ENCODE data around the gene SCIN. TPM values are rescaled to one million over a fixed set of nuclear protein-coding genes. Genes with fewer than 3 reads are reported as not detected.

The SCIN gene
- polyA plus RNA-seq, 4 donors = 118 to 127 (median 123) TPM

DNA sequence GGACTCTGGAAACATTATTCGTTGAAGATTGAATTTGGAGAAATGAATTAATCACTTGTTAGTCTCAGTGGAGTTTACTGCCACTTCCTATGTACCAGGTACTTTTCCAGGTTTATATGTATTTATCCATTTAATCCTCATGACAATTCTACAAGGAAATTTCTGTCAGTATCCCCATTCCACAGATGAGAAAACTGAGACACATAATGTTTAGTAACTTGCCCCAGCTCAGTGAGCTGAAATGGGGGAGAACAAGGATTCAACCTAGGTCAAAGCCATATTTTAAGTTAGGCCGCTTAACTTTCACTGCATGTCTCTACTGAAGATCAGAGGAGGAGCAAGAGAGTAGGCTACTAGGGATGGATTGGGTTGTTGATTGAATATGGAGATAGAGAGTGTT is 4.6 kb upstream of the SCIN start:
- no peak for DNase-seq (ENCODE audit: low read depth in 4 of 4, low spot score in 2 of 4)

DNA sequence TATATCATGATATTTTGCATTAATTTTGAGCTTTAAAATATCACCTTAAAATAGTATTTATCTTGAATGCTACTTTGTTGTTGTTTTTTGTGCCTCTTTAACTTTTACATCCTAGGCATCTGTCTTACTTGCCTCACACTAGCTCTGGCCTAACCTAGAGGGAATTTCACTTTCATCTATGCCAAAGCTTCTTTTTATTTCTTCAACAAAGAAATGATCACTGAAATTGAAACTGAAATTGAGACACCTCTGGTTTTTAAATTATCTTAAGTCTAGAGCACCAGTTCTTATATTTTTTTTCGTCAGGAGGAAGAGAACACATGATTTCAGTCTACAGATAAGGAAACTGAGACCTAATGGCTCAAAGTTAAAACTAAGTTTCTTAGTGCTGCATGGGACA is 3.5 kb upstream of the SCIN start:
- no peak for DNase-seq (ENCODE audit: low read depth in 4 of 4, low spot score in 2 of 4)

DNA sequence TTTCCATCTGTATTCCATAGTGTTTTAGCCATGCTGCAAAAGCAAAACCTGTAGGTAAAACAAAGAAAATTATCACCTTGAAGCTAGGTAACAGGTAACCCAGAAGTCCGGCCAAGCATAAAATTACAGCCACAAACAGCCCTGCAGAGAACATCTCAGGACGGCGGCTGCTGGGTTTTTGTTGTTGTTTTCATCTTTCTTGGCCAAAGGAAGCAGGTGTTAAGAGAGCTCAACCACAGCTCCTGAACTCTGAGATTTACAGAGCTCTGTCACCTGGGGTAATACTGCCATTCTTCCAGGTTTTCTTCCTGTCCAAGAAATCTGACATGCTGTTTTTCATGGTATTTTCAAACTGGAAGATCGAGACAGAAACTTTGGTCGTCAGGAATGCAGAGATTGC is 847 bp upstream of the SCIN start:
- no peak for DNase-seq (ENCODE audit: low read depth in 4 of 4, low spot score in 2 of 4)

DNA sequence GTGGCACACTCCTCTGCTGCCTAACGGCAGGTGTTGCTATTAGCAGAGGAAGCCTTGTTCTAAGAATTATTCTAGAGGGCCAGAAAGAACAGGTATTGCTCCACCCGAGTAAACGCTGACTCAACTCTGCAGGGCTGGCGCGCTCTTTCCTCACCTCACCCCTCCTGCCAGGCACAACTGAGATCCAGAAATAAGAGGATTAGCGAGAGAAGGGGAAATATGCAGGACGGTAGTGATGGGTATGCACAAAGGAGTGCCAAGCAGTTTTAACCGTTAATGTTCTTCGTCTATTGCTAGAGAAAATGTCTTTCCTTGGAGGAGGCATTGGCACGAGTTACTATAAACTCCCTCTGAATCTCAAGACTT is 369 bp upstream of the SCIN start:
- DNase-seq (ENCODE audit: low read depth in 4 of 4, low spot score in 2 of 4) = peak in 2 of 4 donors; percentile 21 to 28

DNA sequence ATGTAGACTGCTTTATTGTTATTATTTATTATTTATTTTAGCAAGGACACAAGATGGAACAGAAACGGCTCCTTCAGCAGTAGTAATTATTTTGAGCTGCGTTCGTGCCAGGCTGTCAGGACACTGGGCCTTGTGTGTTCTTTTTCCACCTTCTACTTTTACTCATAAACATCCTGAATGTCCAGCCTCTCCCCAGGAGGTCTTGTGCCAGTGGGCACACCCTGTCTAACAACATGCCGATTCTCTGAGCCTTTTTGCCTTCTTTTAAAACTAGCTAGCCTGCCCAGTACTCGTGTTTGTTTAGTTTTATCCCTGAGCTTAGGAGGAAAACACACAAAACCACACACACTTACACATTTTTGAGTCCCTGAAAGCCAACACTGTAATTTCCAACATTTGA is 1.2 kb downstream of the SCIN start:
- no peak for DNase-seq (ENCODE audit: low read depth in 4 of 4, low spot score in 2 of 4)

DNA sequence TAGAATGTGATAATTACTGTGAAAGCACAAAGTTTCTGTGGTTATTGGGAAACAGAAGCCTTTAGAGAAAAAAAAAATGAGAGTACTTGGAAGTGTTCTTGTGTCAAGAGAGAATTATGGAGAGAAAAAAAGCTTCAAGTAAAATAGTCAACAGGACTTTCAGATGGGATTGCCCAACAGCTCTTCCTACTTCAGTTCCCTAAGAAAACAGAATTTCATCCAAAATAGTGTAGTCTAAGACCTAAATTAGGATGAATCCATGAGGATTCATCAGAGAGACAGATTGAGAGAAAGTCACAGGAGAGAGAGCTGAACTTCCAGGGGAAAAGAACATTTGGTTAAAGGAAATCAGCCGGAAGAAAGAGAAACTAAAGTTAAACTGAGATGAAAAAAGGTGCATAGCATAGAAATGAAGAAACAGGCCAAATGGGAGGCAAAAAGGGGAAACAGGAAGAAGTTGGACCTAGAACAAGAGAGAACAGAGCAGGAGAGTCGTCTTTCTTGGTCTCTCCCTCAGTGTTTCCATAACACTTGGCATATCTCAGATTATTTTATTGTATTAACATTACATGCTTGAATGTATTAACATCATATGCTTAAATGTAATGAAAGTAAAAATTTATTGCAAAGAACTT is 2.5 kb downstream of the SCIN start:
- no peak for DNase-seq (ENCODE audit: low read depth in 4 of 4, low spot score in 2 of 4)

DNA sequence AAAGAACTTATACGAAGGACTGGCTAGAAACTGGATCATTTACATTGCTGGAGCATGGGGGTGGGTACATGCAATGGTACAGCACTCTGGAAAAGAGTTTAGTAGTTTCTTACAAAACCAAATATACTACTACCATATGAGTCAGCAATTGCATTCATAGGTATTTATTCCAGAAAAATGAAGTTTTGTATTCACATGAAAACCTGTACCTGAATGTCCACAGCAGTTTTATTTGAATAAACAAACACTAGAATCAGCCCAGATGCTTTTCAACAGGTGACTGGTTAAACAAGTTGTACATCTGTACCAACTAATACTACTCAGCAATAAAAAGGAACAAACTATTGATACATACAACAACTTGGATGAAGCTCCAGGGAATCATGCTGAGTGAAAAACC is 3.4 kb downstream of the SCIN start:
- DNase-seq (ENCODE audit: low read depth in 4 of 4, low spot score in 2 of 4) = no peak

DNA sequence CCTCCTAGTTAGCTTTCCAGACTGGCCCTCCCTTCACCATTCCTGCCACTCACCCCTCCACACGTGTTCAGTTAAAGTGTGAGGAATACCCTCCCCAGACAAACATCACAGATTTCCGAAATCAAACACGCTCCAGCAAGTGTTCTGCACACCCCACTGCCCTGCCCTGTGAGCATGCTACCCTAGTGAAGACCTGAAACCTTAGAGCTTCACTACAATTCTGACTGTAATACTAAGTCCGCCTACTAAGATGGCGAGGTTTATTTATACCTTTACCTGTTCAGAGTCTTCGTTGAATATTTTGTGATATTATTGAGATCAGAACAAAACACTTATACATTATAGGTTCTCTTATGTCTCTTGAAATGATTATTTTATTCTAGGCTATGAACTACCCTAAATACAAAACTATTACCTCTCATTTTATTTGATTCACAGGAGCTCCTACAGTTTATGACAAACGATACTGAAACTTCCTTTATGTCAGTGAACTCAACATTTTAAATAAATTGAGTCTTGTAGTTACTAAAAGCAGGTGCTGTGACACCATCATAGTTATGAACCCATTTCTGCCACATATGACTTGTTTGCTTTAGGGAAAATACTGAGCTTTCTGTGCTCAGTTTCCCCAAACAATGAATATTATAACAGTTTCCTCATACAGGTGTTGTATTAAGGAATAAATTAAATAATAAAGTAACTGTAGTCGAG is 8.6 kb downstream of the SCIN start:
- DNase-seq (ENCODE audit: low read depth in 4 of 4, low spot score in 2 of 4) = no peak

DNA sequence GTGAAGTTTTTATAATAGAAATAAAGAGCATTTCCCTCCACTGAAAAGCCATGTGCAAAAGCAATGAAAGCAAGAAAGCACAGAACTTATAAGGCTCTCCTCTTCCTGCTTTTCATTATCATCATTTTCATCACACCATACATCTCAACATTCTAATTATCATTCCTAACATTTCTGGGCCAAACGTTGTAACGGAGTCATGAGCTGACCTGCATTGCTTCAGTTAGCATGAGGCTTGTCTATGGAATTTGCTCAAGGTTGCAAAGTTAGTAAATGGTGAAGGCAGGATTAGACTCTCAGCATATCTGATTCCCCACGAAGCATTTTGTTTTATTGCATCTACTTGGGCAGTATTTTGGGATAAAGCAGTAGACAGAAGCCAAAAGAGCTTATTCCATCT is 11.4 kb downstream of the SCIN start:
- no peak for DNase-seq (ENCODE audit: low read depth in 4 of 4, low spot score in 2 of 4)

DNA sequence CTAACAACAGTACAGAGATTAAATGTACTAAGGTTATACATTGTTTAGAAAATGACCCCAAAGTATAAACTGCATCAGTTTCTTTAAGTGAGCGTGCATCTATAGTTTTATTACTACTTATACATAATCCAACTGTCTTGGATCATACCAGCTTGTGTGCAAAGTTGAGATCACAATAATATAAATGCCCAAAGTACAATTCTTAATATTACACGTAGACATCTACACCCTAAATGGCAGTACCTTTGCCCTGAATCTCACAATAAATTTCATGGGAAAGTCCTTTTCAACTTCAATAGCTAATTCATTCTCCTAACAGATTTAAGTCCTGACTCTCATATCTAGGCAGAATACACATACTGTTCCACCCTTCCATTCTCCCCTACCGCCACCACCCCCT is 11.8 kb downstream of the SCIN start:
- DNase-seq (ENCODE audit: low read depth in 4 of 4, low spot score in 2 of 4) = no peak

DNA sequence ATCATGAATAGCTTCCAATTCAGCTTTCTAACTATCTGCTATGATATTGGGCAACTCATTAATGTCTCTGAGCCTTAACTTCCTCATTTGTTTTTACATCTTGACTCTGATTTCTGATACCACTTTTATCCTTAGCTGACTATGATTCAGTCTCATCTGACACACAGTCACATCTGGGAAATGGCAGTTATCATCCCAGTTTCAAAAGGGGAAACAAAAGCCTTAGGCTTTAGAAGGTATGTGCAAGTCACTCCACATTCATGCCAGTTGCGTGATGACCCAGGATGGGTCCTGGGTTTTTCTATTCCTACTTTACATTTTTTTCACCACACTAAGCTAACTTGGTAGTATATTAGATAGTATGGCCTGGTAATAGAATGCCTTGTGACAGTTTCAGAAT is 12.7 kb downstream of the SCIN start:
- no peak for DNase-seq (ENCODE audit: low read depth in 4 of 4, low spot score in 2 of 4)

DNA sequence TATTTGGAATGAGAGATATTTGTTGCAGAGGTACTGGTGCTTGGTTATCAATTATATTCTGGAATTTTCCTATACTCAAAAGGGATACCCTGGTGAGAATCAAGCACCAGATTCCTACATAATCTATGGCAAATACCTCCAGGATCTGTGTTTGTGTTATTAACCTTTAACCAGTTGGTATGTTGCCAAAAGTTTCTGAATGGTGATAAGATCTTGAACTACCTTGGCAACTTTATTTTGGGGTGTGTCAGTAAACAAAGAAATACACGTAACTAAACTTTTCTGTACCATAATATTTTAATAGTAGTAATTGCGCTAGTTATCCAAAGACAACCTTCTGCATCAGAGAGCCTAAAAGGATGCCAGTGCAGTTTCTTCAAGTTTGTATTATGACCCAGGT is 13.4 kb downstream of the SCIN start:
- DNase-seq (ENCODE audit: low read depth in 4 of 4, low spot score in 2 of 4) = no peak

DNA sequence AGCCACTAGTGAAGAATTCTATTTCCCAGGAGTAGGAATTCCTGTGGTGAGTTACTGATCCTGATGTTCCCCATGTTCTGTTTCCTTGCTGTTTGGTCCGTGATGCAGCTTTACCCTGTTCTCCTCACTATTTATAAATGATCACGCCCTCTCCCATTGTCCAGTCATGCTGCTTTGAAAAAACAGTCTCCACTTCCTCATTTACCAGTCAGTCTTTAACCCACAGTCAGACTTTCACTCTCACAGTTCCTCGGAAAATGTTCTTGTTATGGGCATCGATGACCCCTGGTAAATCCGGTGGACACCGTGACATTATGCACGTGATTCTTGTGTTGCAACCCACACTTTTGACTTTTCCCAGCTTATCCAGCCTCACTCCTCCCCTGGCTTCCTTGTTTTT is 14.4 kb downstream of the SCIN start:
- no peak for DNase-seq (ENCODE audit: low read depth in 4 of 4, low spot score in 2 of 4)

DNA sequence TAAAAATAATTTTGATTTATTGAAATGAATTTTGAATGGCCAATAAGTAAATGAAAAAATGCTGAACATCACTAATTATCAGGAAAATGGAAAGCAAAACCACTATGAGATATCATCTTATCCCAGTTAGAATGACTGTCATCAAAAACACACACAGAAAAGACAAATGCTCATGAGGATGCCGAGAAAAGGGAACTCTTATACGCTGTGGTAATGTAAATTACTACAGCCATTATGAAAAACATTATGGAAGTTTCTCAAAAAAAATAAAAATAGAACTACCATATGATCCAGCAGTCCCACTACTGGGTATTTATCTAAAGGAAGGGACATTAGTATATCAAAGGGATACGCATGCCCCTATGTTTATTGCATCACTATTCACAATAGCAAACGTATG is 15.8 kb downstream of the SCIN start:
- no peak for DNase-seq (ENCODE audit: low read depth in 4 of 4, low spot score in 2 of 4)

DNA sequence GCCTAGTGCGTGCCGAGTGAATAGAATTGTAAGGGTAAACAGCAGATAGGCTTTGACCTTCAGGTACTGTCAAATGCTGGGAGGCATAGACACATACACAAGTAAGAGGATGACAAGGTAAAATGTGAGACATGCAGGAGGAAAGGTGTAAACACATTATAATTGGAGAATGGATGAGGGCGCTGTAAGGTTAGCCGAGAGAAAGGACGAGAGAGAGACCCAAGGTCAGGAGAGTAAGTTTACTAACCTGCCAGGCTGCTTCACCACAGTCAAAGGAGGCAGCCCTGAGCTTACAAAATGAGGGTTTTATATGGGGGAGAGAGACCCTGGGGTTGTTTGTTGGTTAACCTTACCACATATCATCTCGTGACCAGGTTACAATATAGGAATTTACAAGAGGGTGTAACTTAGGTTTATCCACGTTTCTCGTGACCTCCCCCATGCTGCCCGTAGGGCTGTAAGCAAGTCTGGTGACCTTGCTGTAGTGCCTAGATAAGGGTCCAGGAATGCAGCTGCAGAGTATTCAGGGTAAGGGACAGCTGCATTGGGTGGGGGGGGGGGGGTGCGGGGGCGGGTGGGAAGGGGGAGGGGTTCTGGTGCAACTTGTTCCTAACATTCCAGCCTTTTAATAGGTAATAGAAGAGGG is 17.9 kb downstream of the SCIN start:
- no peak for DNase-seq (ENCODE audit: low read depth in 4 of 4, low spot score in 2 of 4)

DNA sequence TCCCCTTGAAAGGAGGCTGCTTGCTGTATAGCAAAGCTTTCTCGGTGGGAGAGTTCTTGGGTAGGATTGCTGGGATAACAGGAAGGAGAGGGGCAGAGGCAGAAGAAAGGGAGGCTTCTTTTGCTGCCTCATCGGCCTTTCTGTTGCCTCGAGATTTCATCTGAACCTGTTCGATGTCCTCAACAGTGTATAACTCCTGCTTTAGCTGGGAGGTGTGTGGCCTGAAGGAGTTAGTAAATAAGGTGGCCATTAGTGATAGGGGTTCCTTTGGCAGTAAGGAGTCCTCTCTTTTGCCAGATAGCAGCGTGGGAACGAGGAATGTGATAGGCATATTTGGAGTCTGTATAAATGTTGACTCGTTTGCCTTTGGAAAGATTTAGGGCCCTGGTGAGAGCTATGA is 20.0 kb downstream of the SCIN start:
- DNase-seq (ENCODE audit: low read depth in 4 of 4, low spot score in 2 of 4) = no peak

DNA sequence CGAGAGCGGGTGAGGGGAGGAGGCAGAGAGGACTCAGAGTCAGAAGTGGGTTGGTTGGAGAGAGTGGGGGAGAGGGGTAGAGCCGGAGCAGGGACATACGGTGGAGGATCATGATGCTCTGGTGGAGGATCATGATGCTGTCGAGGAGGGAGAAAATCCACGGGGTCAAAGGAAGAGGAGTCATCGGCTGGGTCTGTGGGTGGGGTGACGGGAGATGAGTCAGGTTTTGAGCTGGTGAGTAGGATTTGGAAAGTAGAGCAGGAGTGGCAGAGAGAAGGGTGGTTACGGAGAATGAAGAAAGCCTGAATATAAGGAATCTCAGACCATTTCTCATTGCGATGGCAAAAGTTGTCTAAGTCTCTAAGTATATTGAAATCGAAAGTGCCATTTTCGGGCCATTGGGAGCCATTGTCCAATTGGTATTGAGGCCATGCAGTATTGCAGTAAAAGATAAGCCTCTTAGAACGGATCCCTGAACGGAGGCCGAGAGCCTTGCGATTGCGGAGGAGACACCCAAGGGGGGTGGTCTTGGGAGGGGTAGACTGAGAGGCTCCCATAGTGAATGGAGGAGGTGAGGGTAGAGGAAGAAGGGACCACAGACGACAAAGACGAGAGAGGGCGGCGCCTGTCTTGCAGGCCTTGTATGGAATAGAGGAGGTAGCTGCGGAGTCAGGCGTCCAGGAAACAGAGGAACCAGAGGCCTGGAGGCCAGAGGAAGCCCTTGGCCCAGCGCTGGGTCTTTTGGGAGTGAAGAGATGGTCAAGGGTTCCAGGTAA is 23.8 kb downstream of the SCIN start:
- DNase-seq (ENCODE audit: low read depth in 4 of 4, low spot score in 2 of 4) = no peak

DNA sequence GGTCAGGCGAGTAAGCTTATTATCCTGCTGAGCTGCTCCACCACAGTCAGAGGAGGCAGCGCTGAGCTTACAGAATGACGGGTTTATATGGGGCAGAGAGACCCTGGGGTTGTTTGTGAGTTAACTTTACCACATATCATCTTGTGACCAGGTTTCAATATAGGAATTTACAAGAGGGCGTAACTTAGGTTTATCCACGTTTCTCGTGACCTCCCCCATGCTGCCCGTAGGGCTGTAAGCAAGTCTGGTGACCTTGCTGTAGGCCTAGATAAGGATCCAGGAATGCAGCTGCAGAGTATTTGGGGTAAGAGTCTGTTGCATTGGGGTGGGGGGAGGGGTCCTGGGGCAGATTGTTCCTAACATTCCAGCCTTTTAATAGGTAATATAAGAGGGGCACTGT is 24.6 kb downstream of the SCIN start:
- DNase-seq (ENCODE audit: low read depth in 4 of 4, low spot score in 2 of 4) = no peak

DNA sequence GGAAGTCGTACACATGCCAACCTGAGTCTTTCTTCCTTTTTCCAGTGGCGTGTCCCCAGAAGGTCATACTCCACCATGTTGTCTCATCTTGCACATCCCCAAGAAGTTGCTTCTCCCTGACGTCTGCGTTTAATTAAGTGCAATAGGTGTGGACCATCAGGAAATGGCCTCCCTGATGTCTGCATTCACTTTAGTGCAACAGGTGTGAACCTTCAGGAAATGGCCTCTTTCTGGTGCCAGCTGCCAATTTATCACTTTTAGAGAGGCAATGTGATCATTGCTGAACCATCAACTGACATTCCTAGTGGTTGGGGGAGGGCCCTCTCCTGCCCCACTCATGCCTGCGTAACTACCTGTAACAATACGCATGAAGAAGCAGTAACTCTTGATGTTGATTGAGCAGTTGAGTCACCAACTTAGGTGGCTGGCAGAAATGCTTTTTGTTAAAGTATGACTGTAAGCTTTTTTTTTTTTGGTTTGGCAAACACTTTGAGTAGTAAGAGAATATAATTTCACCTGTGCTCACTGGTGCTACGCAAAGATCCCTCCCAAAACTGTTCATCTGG is 25.8 kb downstream of the SCIN start:
- no peak for DNase-seq (ENCODE audit: low read depth in 4 of 4, low spot score in 2 of 4)

DNA sequence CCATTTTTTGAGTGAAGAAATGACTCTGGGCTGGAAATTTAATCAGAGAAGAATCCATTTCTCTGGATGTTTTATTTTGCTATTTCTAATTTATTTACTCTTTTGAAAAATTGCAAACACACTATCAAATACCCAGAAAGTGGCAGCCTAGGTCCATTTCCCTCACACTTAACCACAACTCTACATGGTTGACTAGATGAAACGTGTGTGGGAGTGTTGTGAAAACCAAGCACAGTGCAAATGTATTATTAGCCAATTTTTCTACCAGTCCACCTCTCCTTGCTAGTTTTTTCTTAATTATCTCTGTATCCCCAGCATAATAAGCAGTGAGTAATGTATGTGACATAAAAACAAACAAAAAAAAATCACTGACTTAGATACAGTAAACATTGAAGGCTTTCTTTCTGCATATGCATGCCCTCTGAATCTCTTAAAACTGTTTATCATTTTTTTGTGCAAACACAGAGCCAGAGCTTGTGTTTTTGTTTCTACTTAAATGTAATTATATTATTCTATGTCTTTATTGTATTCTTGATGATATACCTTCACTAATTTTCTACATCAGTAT is 30.9 kb downstream of the SCIN start:
- no peak for DNase-seq (ENCODE audit: low read depth in 4 of 4, low spot score in 2 of 4)

DNA sequence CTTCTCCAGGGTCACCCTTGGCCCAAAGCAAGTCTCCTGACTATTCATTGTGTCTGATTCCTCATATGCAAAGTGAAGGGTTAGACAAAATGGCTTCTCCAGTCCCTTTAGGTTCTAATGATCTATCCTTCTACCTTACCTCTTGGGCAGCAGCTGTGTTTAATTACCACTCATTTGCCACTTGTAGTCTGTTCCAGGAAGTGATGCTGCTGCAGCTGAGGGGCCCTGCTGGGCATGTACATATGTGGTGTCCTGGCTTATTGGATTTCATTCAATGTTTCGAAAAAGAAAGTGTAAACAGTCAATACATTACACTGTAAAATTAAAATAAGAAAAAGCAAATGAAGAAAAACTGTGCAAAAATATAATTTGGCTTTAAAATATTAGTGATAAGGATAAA is 36.6 kb downstream of the SCIN start:
- DNase-seq (ENCODE audit: low read depth in 4 of 4, low spot score in 2 of 4) = no peak

Data from left renal cortex interstitium (tissue), 4 donors.